Mammary epithelial cell (primary cell): ENCODE measurements around the gene HIBCH.

Experiments used
- EZH2 ChIP-seq: IDR thresholded peaks from 2 replicates; pipeline ENCODE4 v1.6.1; 2012; ENCODE audit warnings: low read length, inconsistent platforms, borderline replicate concordance
- TF ChIP-seq, protein P1 (sequence below), 2 donors: IDR thresholded peaks in 1 of 2; conservative IDR thresholded peaks in 1 of 2; 2 replicates each; pipeline ENCODE4 v1.5.1; 2011 to 2012; ENCODE audit warnings: inconsistent platforms in 2 of 2, low read length in 2 of 2, mild to moderate bottlenecking in 2 of 2, control low read depth in 1 of 2, low read depth in 1 of 2; ENCODE audit not compliant: insufficient read depth in 1 of 2; ENCODE audit errors: extremely low read depth in 1 of 2

DNA sequence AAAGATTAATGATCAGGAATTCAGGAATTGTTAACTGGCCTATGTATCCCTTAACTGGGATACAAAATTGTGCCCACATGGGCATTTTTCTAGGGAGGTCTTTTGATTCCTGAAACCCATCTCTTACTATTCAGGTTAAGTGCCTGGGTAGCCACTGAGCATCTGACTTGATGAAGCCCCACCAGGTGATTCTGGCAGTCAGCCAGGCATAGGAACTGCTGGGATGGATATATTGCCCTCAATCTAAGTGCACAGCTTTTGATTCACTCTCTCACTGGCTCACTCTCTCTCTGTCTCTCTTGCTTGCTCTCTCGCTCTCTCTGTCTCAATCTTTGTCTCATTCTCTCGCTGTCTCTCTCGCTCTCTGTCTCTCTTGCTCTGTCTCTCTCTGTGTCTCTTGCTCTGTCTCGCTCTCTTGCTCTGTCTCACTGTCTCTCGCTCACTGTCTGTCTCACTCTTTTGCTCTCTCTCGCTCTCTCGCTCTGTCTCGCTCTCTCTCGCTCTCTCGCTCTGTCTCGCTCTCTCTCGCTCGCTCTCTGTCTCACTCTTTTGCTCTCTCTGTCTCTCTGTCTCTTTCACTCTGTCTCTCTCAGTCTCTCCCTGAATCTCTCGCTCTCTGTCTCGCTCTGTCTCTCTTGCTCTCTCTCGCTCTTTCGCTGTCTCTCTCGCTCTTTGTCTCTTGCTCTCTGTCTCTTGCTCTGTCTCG is 46.0 kb upstream of the HIBCH start:
- TF ChIP-seq, protein P1, sequence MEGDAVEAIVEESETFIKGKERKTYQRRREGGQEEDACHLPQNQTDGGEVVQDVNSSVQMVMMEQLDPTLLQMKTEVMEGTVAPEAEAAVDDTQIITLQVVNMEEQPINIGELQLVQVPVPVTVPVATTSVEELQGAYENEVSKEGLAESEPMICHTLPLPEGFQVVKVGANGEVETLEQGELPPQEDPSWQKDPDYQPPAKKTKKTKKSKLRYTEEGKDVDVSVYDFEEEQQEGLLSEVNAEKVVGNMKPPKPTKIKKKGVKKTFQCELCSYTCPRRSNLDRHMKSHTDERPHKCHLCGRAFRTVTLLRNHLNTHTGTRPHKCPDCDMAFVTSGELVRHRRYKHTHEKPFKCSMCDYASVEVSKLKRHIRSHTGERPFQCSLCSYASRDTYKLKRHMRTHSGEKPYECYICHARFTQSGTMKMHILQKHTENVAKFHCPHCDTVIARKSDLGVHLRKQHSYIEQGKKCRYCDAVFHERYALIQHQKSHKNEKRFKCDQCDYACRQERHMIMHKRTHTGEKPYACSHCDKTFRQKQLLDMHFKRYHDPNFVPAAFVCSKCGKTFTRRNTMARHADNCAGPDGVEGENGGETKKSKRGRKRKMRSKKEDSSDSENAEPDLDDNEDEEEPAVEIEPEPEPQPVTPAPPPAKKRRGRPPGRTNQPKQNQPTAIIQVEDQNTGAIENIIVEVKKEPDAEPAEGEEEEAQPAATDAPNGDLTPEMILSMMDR (conservative IDR thresholded peaks at IDR 0.05 in 1 of 2, IDR thresholded peaks at IDR 0.05 in 1 of 2; ENCODE audit: extremely low read depth in 1 of 2, insufficient read depth in 1 of 2, low read depth in 1 of 2, low read length in 2 of 2), result no peak
- no peak for TF ChIP-seq EZH2
